Cortex of kidney (tissue), 1 donor: ENCODE results near the gene BAHCC1.

Source experiments
- DNase-seq: peaks from one replicate; lab custom pipeline; 2025; lab: John Stamatoyannopoulos, UW

BAHCC1 gene

DNA sequence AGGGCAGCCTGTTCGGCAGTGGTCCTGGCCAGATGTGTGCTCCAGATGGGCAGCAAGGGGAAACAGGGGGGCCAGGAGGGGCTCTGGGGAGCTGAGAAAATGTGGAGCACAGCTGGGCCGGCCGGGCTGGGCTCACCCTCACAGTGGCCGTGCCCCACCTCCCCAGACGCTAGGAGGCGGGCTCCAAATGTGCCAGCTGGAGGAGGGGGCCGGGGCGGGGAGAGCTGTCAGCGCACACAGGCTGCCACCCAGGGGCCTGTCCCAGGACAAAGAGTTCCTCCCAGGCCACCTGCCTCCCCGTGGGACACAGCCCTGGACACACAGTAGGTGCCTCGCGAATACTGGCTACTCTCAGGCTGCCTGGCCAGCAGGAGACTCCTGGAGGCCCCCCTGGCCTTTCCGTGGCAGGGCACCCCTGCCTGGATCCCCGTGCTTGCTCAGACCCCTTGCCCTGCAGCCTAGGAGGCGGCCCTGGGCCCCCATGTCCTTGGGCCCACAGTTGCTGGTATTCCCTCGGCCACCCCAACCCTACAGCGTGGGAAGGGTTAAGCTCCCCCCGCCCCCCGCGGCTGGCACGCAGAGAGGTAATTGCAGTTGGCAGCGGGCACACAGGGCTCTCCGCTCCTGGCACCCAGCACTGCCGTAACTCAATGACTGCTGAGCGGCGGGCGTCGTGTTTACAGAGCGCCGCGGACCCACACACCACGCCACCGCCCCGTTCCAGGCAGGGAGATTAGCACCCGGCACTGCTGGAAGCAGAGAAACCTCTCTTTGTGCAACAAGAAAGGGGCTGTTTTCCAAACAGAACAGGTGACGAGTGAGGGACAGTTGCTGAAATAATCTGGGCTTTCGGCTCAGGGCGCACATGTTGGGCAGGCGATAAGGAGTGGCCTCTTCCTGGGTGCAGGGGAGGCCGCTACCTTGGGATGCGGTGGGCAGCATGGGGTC is 32.2 kb downstream of the BAHCC1 start:
- no peak for DNase-seq

DNA sequence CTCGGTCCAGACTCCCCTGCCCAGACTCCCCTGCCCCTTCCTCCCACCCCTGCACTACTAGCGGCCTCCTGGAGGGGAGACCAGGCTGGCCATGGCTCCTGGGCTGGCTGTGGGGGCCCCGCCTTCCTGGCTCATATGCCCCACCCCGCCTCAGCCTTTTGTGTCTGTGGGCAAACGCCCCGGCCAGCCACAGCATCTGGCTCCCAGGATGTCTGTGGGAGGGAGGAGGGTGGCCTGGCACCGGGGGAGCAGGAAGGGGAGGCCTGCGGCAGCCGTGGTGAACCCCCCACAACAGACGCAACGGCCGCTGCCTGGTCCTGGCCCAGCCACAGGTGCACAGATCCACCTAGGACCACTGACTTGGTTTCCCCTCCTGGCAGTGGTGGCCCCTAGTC is 32.9 kb downstream of the BAHCC1 start:
- DNase-seq: no peak

DNA sequence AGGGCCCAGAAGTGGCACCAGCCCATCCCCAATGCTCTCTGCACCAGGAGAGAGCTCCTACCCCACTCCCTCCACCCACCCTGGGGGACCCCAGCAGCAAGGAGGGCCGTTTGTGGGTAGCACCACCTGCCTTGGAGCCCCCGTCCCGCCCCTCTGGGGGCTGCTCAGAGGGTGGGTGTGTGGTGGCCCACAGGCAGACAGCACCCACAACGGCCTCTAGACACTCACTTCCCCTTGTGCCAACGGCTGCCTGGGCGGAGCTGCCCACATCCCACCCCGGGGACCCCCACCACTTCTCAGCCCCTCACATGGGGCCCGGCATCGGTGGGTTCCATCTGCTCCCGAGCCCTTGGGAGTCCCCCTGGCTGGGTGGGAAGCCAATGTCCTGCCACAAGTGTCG is 33.3 kb downstream of the BAHCC1 start:
- no peak for DNase-seq

DNA sequence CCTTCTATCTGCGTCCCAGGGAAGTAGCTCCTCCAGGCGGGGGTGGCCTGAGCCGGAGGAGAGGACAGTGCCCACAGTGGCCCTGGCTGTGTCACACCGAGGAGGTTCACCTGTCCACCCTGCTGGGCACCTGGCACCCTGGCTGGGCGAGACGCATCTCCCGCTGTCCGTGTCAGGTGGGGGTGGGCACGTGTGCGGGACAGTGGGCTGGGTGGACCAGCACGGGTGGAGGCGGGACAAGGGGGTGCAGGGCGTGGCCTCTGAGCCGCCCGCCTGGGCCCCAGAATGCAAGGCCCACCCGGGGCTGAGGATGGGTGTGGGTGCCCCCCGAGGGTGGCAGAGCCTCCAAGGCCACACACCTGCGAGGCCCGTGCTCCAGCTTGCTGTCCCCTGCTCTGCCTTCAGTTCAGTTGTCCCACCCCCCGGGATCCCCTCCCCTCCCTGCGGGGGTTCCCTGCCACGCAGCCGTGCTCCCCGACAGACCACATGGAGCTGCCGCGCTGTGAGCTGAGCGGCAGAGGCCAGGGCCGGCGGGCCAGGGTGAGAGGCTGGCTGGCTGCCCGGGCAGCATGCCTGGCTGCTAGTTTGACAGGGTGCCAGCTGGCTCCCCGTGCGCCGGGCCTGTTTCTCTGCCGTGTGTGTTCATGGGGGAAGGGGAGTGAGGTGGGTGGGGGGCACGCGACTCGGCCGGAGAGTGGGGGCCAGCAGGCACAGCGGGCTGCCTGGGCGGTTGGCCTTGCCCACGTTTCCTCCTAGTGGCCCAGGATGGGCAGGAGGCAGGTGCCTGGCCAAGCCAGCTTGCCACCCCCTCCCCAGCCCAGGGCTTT is 33.9 kb downstream of the BAHCC1 start:
- no peak for DNase-seq

DNA sequence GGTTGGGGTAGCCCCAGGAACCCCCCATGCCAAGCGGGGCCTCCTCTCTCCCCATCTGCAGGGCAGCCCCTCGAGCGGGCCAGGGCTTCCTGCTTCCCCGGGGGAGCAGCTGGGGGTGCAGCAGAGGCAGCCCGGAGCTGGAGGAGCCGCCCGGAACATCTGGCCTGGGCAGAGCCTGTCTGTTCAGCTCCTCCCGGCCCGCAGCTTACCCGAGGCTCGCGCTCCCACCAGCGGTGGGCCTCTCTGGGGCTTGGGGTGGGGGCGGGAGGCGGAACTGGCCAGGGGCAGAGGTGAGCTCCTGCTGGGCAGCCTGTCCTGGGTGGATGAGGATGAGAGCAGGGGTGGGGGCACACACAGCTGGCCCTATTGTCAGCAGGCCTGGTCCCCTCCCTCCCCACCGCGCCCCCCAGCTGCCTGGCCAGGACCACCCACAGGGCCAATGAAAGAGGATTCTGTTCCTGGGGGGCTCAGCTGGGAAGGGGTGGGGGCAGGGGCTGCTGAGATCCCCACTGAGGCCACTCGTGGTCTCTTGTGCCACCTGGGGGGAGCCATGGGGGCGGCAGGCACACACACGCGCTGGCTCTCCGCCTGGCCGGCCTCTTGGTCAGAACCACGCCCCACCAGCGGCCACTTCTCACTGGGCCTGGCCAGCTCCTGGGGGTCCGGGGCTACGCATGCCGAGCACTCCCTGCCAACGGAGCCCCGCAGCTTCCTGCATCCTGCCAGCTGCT is 34.7 kb downstream of the BAHCC1 start:
- DNase-seq: no peak

DNA sequence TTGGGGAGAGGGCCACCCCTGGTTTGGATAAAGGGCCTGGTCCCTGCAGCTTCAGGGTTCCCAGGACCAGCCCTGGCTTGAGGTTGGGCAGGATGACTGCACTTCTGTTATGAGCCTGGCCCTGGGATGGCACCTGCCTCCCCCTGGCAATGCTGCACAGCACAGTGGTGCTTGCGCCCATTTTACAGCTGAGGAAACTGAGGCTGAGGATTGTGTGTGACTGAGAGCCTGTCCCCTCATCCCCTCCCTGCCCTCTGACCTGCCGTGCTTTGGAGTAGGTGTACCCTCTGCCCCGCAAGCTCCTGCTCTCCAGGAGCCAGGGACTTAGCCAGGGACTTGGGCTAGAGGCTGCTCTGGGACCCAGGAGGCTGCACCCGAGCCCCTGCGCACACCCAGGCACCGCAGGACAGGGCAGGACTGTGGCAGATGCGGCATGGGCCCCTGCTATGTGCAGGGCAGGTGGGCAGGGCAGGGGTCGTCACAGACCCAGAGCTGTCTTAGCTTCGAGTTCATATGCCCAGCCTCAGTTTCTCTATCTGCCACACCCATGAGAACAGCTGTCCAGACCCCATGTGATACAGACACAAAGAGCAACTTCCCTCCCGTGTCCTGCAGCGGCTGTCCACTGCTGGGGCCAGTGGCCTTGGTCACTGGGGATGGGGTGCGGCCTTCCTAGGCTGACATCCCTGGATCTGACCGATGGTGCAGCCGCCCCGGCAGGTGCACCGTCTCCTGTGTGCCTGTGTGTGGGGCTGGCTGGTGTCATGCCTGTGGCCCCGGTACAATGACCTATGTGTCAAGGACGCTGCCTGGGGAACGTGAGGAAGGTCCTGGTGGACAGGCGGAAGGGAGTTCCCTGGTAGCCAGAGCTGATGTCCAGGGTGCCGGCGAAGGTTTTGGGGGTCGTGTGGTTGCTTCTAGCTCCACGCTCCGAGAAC is 36.6 kb downstream of the BAHCC1 start:
- DNase-seq: no peak

DNA sequence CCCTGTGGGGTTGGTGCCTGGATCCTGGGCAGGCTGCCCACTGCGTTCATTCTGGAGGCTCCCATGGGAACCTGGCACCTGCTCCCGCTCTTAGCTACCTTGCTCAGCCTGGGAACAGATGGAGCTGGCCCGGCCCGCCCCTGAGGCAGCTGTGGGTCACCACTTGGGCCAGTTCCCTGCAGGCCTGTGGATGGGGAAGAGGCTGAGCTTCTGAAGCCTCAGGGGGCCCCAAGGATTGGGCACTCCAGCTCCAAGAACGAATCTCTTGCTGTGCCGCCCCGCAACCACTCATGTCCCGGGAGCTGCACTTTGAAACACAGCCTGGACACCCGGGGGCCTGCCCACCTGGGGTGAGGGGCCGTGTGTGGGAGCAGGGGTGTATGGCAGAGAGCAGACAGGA is 37.7 kb downstream of the BAHCC1 start:
- DNase-seq: no peak

DNA sequence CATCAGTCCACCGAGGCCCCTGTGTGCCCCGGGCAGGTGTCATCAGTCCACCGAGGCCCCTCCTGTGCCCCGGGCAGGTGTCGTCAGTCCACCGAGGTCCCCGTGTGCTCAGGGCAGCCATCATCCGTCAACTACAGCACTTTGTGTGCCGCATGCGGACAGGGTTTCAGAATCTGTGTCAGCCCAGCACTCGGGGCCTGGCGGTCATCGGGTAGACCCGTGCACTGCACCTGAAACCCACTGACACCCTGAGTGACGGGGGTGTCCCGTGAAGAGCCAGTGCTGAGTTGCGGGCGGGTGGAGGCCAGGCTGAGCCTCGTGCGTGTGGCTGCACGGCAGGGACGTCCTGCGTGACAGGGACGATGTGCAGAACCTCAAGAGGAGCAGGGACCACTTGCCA is 38.4 kb downstream of the BAHCC1 start:
- no peak for DNase-seq

DNA sequence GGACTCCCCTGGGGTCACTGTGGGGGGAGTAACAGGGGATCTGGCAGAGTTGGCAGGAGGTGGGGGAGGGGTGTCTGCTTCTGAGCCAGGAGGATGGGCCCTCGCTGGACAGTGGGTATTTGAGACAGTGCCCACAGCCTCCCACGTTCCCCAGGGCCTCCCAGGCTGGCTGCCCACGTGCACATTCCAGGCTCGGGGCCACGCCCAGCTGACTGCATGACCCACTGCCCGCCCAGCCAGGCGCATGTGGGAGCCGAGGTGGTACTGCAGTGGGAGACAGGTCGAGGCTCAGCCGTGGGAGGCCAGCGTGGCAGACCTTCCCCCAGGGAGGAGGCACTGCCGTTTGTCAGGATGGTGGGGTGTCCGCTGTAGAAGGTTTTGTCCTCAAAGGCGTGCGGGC is 38.8 kb downstream of the BAHCC1 start:
- DNase-seq: no peak

DNA sequence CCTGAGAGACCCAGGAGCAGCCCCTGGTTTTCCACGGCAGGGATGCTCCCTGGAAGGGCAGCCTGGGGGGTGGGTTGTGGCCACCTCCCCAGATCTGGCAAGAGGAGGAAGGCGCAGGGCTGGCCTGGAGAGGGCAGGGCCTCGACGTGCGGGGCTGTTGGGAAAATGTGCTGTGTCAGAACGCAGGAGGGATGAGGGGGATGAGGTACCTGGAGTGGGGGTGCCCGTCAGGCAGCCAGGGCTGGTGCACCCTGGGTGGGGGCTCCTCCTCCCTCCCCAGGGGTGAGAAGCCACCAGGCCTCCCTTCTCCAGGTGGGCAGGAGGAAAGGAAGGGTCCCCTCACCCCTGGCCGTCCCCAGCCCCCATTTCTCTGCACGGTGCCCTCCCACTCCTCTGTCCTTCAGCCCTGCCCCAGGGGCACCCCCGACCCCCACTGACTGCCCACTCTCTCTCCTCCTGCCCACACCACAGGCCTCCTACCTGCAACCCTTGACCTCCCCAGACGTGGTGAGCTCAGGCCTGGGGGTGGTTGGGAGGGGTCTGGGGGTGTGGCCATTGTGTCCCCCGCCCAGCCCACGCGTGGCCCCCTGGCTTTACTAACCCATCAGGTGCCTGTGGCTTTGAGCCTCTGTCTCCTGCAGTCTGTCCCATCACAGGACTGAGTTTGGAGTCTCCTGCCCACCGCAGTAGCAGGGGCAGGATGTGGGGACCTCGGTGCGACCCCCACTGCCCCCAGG is 39.6 kb downstream of the BAHCC1 start:
- DNase-seq: no peak

DNA sequence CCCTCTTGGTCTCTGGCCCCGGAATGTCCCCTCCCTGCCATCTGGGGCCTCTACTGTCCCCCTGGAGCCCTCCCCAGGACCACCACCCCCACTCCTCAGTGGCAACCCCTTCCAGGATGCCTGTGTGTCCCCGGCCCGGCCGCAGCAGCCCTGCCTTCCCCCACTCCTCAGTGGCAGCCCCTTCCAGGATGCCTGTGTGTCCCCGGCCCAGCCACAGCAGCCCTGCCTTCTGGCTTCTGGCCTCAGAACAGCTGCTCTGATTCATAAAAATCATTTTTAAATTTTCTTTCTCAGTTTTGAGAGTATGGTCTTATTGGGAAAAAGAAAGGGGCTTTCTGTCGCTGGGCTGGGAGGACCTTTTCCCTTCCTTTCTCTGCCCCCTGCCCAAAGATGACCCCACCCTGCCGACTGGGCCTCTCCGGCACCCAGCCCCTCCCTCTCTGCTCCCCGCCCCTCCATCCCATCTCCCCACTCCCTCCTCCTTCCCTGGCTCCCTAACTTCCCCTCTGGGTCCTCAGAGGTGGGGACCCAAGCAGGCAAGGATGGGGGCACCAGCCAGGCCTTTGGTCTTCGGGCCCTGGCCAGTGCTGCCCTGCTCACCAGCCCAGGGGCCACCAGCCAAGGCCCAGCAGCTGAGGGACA is 40.5 kb downstream of the BAHCC1 start:
- no peak for DNase-seq

DNA sequence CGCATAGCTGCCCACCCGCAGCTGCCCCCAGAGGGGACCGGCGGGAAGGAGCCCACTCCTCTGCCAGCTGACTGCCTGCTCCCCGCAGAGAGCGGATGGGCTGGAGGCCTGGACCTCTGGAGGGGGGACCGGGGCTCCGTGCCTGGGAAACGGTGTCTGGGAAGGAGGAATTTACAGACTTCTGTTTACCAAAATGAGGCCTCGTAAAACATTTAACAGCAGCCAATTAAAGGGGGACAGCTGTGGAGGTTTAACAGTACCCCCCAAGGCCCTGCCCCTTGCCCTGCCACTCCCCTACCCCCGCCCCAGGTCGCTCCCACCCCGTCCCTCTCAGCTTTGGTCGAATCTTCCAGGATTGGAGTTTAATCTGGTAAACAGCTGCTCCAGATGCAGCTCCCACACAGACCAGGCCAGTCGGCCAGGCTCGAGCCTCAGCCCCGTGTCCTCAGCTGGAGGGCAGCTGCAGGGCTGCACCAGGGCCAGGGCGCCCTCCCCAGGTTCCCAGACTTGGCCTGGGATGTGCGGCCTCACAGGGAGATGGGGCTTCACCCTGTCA is 41.1 kb downstream of the BAHCC1 start:
- DNase-seq: no peak

DNA sequence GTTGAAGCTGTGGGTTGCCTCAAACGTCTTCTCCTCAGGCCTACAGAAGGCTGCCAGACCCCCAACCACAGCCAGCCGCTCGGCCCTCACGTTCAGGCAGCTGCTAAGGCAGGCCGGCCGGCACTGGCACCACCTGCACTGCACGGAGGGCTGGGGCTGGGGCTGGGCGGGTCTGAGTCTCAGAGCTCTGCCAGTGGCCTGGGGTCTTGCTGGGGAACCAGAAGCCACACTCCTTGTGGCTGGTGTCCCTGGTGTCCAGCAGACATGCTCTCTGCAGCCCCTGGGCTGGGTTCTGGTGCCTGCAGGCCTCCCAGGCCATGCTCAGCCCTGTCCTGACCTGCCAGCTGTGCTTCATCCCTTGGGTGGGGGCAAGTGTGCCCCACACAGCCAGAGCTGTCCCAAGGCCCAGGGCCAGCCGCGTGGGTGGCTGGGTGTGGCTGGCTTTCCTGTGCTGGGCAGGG is 42.0 kb downstream of the BAHCC1 start:
- DNase-seq: no peak

DNA sequence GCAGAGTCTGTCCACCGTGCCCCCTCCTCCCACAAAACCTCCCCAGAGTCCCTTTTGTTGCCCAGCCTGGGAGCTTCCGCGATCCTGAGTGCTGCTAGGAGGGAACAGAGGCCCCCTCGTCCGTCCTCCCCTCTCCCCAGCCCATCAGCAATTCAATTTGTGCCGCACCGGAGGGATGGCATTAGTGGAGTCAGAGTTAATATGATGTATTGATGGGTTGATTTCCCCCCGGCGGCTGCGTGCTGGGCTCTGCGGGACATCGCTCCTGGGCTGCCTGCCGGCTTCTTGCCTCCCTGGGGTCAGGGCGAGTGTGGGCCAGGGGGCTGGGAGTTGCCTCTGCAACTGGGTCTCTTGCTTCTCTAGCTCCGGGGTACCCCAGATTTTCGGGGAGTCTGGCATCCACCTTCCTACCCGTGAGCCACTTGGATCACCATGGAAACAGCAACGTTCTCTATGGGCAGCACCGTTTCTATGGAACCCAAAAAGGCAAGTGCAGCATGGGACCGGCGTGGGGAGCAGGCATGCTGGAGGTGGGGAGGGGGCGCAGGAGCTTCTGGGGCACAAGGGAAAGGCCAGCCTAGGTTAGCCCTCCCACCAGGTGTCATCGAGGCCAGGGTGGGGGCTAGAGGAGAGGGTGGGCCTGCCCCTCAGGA is 42.9 kb downstream of the BAHCC1 start:
- no peak for DNase-seq

DNA sequence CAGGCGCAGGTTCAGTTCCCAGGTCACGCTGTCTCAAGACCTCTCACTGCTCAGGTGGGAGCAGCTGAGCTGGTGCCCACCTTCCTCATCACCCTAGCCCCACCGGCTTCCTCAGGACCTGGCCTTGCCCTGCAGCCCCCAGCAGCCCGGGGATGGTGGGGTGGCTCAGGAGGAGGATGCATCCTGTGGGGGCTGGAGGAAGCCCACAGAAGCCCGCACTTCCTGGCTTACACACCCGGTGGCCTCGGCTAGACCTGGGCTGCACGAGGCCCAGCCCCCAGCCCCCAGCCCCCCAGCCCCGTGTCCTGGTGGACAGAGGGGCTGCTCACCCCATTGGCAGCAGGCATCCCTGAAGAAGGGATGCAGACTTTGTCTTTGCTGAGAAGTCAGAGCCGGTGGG is 43.4 kb downstream of the BAHCC1 start:
- DNase-seq: no peak

DNA sequence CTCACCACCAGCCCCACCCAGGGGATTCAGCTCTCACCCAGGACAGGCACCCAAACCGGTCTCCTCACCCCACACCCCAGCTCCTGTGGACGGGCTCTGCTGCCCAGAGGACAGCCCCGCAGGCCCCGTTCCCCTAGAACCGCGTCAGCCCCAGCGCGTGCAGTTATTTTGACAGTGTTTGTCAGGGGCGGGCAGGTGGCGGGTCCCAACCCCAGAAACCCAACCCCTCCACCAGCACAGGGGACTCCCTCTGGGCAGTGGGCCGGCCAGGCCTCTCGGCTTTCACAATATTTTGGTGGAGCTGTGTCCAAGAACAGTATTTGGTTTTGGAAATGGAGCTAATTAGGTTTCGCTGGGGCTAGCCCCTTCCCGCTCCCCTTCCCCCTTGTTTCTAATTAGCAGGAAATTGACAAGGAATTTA is 44.8 kb downstream of the BAHCC1 start:
- no peak for DNase-seq

DNA sequence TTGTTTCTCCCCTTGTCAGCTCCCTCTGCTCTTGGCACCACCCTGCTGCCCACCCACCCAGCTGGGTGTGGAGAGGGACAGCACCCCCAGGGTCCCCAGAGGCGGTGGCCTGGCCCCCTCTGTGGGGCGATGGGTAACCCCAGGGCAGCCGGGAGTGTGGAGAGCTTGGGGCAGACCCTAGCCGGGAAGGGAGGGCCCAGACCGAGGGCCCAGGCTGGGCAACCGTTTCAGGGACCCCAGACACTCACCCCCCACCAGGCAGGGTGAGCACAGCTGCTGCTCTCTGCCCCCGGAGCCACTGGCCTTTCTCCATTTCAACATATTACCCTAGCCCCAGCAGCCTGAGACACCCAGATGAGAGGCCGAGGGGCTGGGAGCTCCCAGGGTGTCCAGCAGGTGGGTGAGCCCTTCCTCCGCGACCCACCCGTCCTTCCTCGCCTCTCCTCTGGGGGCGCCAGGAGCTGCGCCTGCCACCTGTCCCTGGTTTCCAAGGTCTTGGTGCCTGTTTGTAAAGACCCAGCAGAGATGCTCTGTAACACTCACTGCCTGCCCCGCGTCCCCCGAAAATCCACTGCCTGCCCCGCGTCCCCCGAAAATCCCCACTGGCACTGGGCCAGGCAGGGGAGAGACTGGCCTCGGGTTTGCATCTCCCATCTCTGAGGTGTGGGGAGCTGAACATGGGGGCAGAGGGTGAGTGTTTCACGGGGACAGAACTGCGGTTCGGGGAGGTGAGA is 45.4 kb downstream of the BAHCC1 start:
- DNase-seq: no peak

DNA sequence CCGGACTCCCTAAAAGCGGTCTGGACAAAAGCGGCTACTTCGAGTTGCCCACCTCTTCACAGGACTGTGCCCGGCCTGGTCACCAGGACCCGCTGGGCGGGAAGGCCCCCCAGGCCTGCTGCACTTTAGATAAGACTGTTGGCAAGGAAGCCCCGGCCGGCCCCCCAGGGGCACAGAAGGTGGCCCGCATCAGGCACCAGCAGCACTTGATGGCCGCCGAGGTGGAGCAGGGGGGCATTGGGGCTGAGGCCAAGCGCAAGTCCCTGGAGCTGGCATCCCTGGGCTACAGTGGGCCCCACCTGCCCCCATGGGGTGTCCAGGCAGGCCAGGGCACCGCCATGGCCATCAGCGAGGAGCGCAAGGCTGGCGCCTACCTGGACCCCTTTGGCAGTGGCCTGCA is 47.5 kb downstream of the BAHCC1 start:
- DNase-seq: no peak
